ENCODE measurements around the gene SH3BP1. TPM values are rescaled to one million over a fixed set of nuclear protein-coding genes. Genes with fewer than 3 reads are reported as not detected.

The SH3BP1 gene
- total and polyA plus RNA-seq, 9 of the 15 experiments (the other 6 are each of a cell fraction or from before 2014, with no cell fraction given), result 0.10 to 36.2 (median 10.4) TPM

DNA sequence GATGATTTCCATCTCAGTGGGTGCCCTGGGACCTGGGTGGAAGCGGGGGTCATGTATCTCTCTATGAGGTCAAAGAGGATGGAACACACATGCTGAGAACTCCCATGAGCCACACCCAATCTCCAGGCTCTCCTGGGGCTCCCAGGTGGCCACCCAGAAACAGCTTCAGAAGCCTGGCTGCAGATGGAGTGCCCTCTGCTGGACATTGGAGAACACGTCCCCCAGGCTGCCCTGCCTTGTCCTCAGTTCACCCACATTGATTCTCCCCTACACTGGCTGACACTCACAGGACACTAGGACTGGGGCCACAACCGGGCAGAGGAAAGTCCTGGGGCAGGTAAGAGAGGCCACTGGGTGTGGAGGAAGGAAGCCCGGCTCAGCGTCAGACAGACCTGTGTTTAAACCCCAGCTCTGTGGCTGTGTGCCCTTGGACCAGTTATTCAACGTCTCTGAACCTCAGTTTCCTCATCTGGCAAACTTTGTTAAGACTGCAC lies 42.1 kb downstream of the SH3BP1 start (continued):
- peak; percentile 88 for TF ChIP-seq THRA (IDR thresholded peaks at IDR 0.05)
- no peak for TF ChIP-seq YBX1 (IDR thresholded peaks at IDR 0.05)
- TF ChIP-seq JUND (IDR thresholded peaks at IDR 0.05; ENCODE audit: borderline replicate concordance, low read depth, low read length), result 0 out of 2 replicates have a peak, but pooled peaks have one; percentile 29
- no peak for TF ChIP-seq JUND (tag; IDR thresholded peaks at IDR 0.05; ENCODE audit: borderline replicate concordance, low read depth, low read length)
- TF ChIP-seq VEZF1 (CRISPR knock-in tag; IDR thresholded peaks at IDR 0.05), result peak; percentile 23; the same call in 1 of the 2 replicates
- TF ChIP-seq CREB3L1 (IDR thresholded peaks at IDR 0.05; ENCODE audit: borderline replicate concordance, low read depth), result no peak
- 0 out of 2 replicates have a peak, but pooled peaks have one; percentile 52 for TF ChIP-seq ARID4B (CRISPR knock-in tag; IDR thresholded peaks at IDR 0.05)
- TF ChIP-seq EP300 (IDR thresholded peaks at IDR 0.05; ENCODE audit: low read length), result 0 out of 2 replicates have a peak, but pooled peaks have one; percentile 10
- no peak for TF ChIP-seq MTA1 (IDR thresholded peaks at IDR 0.05; ENCODE audit: borderline replicate concordance)
- peak; percentile 63; the same call in 1 of the 2 replicates for TF ChIP-seq TFAP4 (CRISPR knock-in tag; IDR thresholded peaks at IDR 0.05; ENCODE audit: borderline replicate concordance)
- no peak for TF ChIP-seq ZNF76 (CRISPR knock-in tag; IDR thresholded peaks at IDR 0.05; ENCODE audit: borderline replicate concordance)
- no peak for TF ChIP-seq BRCA1 (IDR thresholded peaks at IDR 0.05)
- TF ChIP-seq BRCA1 (CRISPR knock-in tag; IDR thresholded peaks at IDR 0.05), result no peak
- TF ChIP-seq GABPB1 (CRISPR knock-in tag; IDR thresholded peaks at IDR 0.05), result 0 out of 2 replicates have a peak, but pooled peaks have one; percentile 33
- TF ChIP-seq FOXK1 (CRISPR knock-in tag; IDR thresholded peaks at IDR 0.05; ENCODE audit: borderline replicate concordance), result no peak
- no peak for TF ChIP-seq ZNF41 (CRISPR knock-in tag; conservative IDR thresholded peaks at IDR 0.05)
